ENCODE measurements around the gene APOBEC3G.
"Not testable (repeated sequence)": the region's sequence is repeated elsewhere in the genome, so short reads cannot be mapped to it uniquely, and the experiment has no call there.

DNA sequence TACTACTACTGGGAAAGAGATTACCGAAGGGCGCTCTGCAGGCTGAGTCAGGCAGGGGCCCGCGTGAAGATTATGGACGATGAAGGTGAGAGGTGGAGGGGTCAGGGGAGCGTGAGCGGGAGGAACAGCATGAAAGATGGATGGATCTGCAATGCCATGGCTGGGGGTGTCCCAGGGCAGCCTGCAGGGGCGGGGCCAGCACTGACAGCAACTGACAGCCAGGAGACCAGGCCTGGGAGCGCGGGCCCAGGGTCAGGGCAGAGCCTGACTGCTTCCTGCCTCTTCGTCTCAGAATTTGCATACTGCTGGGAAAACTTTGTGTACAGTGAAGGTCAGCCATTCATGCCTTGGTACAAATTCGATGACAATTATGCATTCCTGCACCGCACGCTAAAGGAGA, 31.9 kb upstream of the APOBEC3G start:
- TF ChIP-seq POLR2A (IDR thresholded peaks at IDR 0.05; ENCODE audit: low read depth, low read length); POLR2AphosphoS5 (IDR thresholded peaks at IDR 0.05; ENCODE audit: low read depth, low read length); SPI1 (IDR thresholded peaks at IDR 0.05; ENCODE audit: low read depth, low read length); POU2F2 (IDR thresholded peaks at IDR 0.05; ENCODE audit: low read depth, low read length); TAF1 (IDR thresholded peaks at IDR 0.05; ENCODE audit: low read depth, low read length); PAX5 (IDR thresholded peaks at IDR 0.05; ENCODE audit: insufficient read depth, low read length, severe bottlenecking): not testable (repeated sequence)

Data from GM12891 (cell line).